H9 (cell line): Measurements from ENCODE around the gene TAF15. TPM values are rescaled to one million over a fixed set of nuclear protein-coding genes. Genes with fewer than 3 reads are reported as not detected.

Experiments
- DNase-seq: peaks from one replicate; pipeline ENCODE4 v3.0.0-alpha.2; 2017
- H2AFZ ChIP-seq: one replicate; pipeline ENCODE4 v1.6.1; 2013; ENCODE audit warnings: mild to moderate bottlenecking, low read length, control low read depth, moderate library complexity
- H2AK5ac ChIP-seq: 2 replicates; pipeline ENCODE4 v1.6.1; 2013; ENCODE audit warnings: low read length, control low read depth, mixed read lengths; ENCODE audit not compliant: insufficient read length
- H2BK120ac ChIP-seq: one replicate; pipeline ENCODE4 v1.6.1; 2013; ENCODE audit warnings: low read depth, mild to moderate bottlenecking, low read length, control low read depth, inconsistent platforms; ENCODE audit not compliant: poor library complexity, severe bottlenecking
- H2BK12ac ChIP-seq: 2 replicates; pipeline ENCODE4 v1.6.1; 2013; ENCODE audit warnings: low read length, control low read depth, mixed read lengths, low read depth; ENCODE audit not compliant: insufficient read length
- H2BK15ac ChIP-seq: 2 replicates; pipeline ENCODE4 v1.6.1; 2013; ENCODE audit warnings: low read depth, low read length, control low read depth
- H2BK20ac ChIP-seq: one replicate; pipeline ENCODE4 v1.6.1; 2013; ENCODE audit warnings: low read depth, mild to moderate bottlenecking, low read length, control low read depth, inconsistent platforms; ENCODE audit not compliant: poor library complexity, severe bottlenecking
- H2BK5ac ChIP-seq: 2 replicates; pipeline ENCODE4 v1.6.1; 2013; ENCODE audit warnings: low read length, control low read depth, mixed read lengths; ENCODE audit not compliant: insufficient read length
- H3K14ac ChIP-seq: 2 replicates; pipeline ENCODE4 v1.6.1; 2013; ENCODE audit warnings: low read length, control low read depth; ENCODE audit not compliant: insufficient read depth
- H3K18ac ChIP-seq: 2 replicates; pipeline ENCODE4 v1.6.1; 2013; ENCODE audit warnings: low read depth, mild to moderate bottlenecking, mixed read lengths, low read length, control low read depth; ENCODE audit not compliant: insufficient read length
- H3K23ac ChIP-seq: 2 replicates; pipeline ENCODE4 v1.6.1; 2013; ENCODE audit warnings: low read length, control low read depth, mixed read lengths, low read depth; ENCODE audit not compliant: insufficient read length
- H3K23me2 ChIP-seq: 2 replicates; pipeline ENCODE4 v1.6.1; 2013; ENCODE audit warnings: low read depth, mild to moderate bottlenecking, mixed read lengths, low read length, control low read depth; ENCODE audit not compliant: insufficient read length, poor library complexity, severe bottlenecking
- H3K27ac ChIP-seq: 2 replicates; pipeline ENCODE4 v1.5.1; 2013; ENCODE audit warnings: low read length, control low read depth, mixed read lengths, low read depth; ENCODE audit not compliant: insufficient read length
- H3K27me3 ChIP-seq: 2 replicates; pipeline ENCODE4 v1.6.1; 2013; ENCODE audit warnings: low read length, control low read depth, inconsistent platforms; ENCODE audit not compliant: insufficient read depth
- H3K4ac ChIP-seq: 2 replicates; pipeline ENCODE4 v1.6.1; 2013; ENCODE audit warnings: low read depth, mild to moderate bottlenecking, control low read depth, inconsistent platforms, low read length, moderate library complexity
- H3K4me1 ChIP-seq: 2 replicates; pipeline ENCODE4 v1.6.1; 2013; ENCODE audit warnings: low read length, control low read depth, inconsistent platforms; ENCODE audit not compliant: insufficient read depth
- H3K4me2 ChIP-seq: 2 replicates; pipeline ENCODE4 v1.6.1; 2013; ENCODE audit warnings: low read length, control low read depth, mixed read lengths; ENCODE audit not compliant: insufficient read length, insufficient read depth
- H3K56ac ChIP-seq: 2 replicates; pipeline ENCODE4 v1.6.1; 2013; ENCODE audit warnings: low read depth, mild to moderate bottlenecking, mixed read lengths, low read length, control low read depth; ENCODE audit not compliant: insufficient read length
- H3K79me1 ChIP-seq: 2 replicates; pipeline ENCODE4 v1.6.1; 2013; ENCODE audit warnings: low read depth, mild to moderate bottlenecking, moderate library complexity, low read length, control low read depth, inconsistent platforms; ENCODE audit not compliant: insufficient read depth, poor library complexity, severe bottlenecking
- H3K79me2 ChIP-seq: 2 replicates; pipeline ENCODE4 v1.6.1; 2013; ENCODE audit warnings: low read length, control low read depth, inconsistent platforms; ENCODE audit not compliant: insufficient read depth
- H3K9ac ChIP-seq: 2 replicates; pipeline ENCODE4 v1.6.1; 2013; ENCODE audit warnings: low read length, control low read depth, mixed read lengths; ENCODE audit not compliant: insufficient read length; ENCODE audit errors: extremely low read depth
- H3K9me3 ChIP-seq: one replicate; pipeline ENCODE4 v1.6.1; 2013; ENCODE audit warnings: low read depth, low read length, inconsistent platforms; ENCODE audit not compliant: control insufficient read depth
- H3T11ph ChIP-seq: one replicate; pipeline ENCODE4 v1.6.1; 2013; ENCODE audit warnings: mild to moderate bottlenecking, low read length, control low read depth, inconsistent platforms
- H4K20me1 ChIP-seq: one replicate; pipeline ENCODE4 v1.6.1; 2013; ENCODE audit not compliant: control insufficient read depth, insufficient read length, insufficient read depth
- H4K5ac ChIP-seq: 2 replicates; pipeline ENCODE4 v1.6.1; 2013; ENCODE audit warnings: low read depth, mild to moderate bottlenecking, mixed read lengths, low read length, control low read depth; ENCODE audit not compliant: insufficient read length
- H4K8ac ChIP-seq: replicated peaks from 2 replicates; pipeline ENCODE4 v1.6.1; 2013; ENCODE audit warnings: low read length, control low read depth, mixed read lengths, low read depth; ENCODE audit not compliant: insufficient read length
- H4K91ac ChIP-seq: 2 replicates; pipeline ENCODE4 v1.6.1; 2013; ENCODE audit warnings: low read depth, mild to moderate bottlenecking, moderate library complexity, mixed read lengths, low read length, control low read depth; ENCODE audit not compliant: insufficient read length
- H3K27ac Mint-ChIP-seq, 3 experiments: 2 replicates in 2 of 3; 3 replicates in 1 of 3; pipeline ENCODE4 v1.8.0; 2020 to 2021; ENCODE audit warnings: mixed read lengths in 3 of 3, mild to moderate bottlenecking in 1 of 3, moderate library complexity in 1 of 3
- H3K27me3 Mint-ChIP-seq: 2 replicates; pipeline ENCODE4 v1.8.0; 2021; ENCODE audit warnings: low read depth, mild to moderate bottlenecking, moderate library complexity, mixed read lengths
- H3K36me3 Mint-ChIP-seq, 3 experiments: 2 replicates in 2 of 3; 3 replicates in 1 of 3; pipeline ENCODE4 v1.8.0; 2020 to 2021; ENCODE audit warnings: low read depth in 3 of 3, mixed read lengths in 3 of 3; ENCODE audit not compliant: insufficient read depth in 1 of 3
- H3K4me1 Mint-ChIP-seq, 2 experiments: 2 replicates each; pipeline ENCODE4 v1.8.0; 2020; ENCODE audit warnings: mixed read lengths in 2 of 2
- H3K4me3 Mint-ChIP-seq, 2 experiments: 2 replicates in 1 of 2; 3 replicates in 1 of 2; pipeline ENCODE4 v1.8.0; 2020 to 2021; ENCODE audit warnings: mild to moderate bottlenecking in 2 of 2, mixed read lengths in 2 of 2, moderate library complexity in 1 of 2
- H3K9me3 Mint-ChIP-seq, 2 experiments: 2 replicates in 1 of 2; 3 replicates in 1 of 2; pipeline ENCODE4 v1.8.0; 2020; ENCODE audit warnings: mild to moderate bottlenecking in 2 of 2, mixed read lengths in 2 of 2, moderate library complexity in 1 of 2
- CTCF ChIP-seq: fragments of 200-600 bp; sonication (generic); conservative IDR thresholded peaks from 3 replicates; pipeline ENCODE4 v1.8.0; 2021; ENCODE audit warnings: antibody characterized with exemption, mild to moderate bottlenecking
- WGBS: extraction: QIAGEN DNeasy Blood & Tissue Kit; methylation state at CpG from one replicate; pipeline ENCODE4 v1.1.7; 2013; ENCODE audit warnings: missing lambda C conversion rate, low lambda C conversion rate, mixed read lengths; ENCODE audit not compliant: insufficient read length; ENCODE audit errors: extremely low coverage; 5-methylcytosine and 5-hydroxymethylcytosine counted together
- total RNA-seq: library from RNA; stranded (reverse); gene quantifications from 2 replicates; pipeline ENCODE4 v1.2.1, GENCODE V29; 2021

TAF15 gene
- total RNA-seq, 1 experiment from 2014 or later = 304 TPM

GRCh38 chr17:35866341-35866950 lies 57.2 kb downstream of the TAF15 start:
- H2BK15ac ChIP-seq = no peak overlapping the region
- no CpG with 5 or more reads among the region's 1 CpG for WGBS
- no peaks in the 10 kb centered on the region for H3K9me3 Mint-ChIP-seq

More at GRCh38 chr17:35866341-35866950, 57.2 kb downstream of the TAF15 start:
- Histone ChIP-seq H3K9me3 (no peaks in the 10 kb centered on the region), H2BK20ac (no peak overlapping the region), H3K23ac (no peak overlapping the region), H3K18ac (no peak overlapping the region), H4K91ac (no peak overlapping the region), H3K27ac (no peak overlapping the region), H3K9ac (no peak overlapping the region), H3K4me2 (no peak overlapping the region), H3K27me3 (no peaks in the 10 kb centered on the region), H3K23me2 (no peaks in the 10 kb centered on the region), H2BK5ac (no peak overlapping the region), H3K4ac (no peak overlapping the region), H3T11ph (no peak overlapping the region), H3K4me1 (no peaks in the 10 kb centered on the region), H4K5ac (no peak overlapping the region), H2BK12ac (no peak overlapping the region), H2AFZ (no peak overlapping the region), H4K8ac (no peak overlapping the region), H3K56ac (no peak overlapping the region), H3K14ac (no peak overlapping the region), H3K79me1 (no peaks in the 10 kb centered on the region), H4K20me1 (no peaks in the 10 kb centered on the region), H2BK120ac (no peak overlapping the region), H3K79me2 (no peaks in the 10 kb centered on the region), H2AK5ac (no peak overlapping the region)
- H3K27ac Mint-ChIP-seq = no peak overlapping the region
- H3K4me1 Mint-ChIP-seq = peaks cover 5 to 8% of the 10 kb centered on the region in 2 experiments; a peak in 3 of 4 replicates
- DNase-seq = no peak
- no peaks in the 10 kb centered on the region; a peak in 1 of 7 replicates for H3K36me3 Mint-ChIP-seq
- H3K27me3 Mint-ChIP-seq = no peaks in the 10 kb centered on the region; the same call in 1 of the 2 replicates
- H3K4me3 Mint-ChIP-seq = no peak overlapping the region
- TF ChIP-seq CTCF = no peak
